HCT116 (cell line): ENCODE results near the gene IFT88. TPM values are rescaled to one million over a fixed set of nuclear protein-coding genes. Genes with fewer than 3 reads are reported as not detected.

Experiments used
- ATAC-seq: fragments of 200-7000 bp; cut with Tn5 transposase; 2 replicates; pipeline ENCODE4 v1.9.1; 2020; ENCODE audit warnings: mild to moderate bottlenecking, moderate library complexity
- BruUV-seq: library from RNA; stranded (reverse); fragments of 400-500 nt; replicated peaks from 2 replicates; lab custom pipeline; 2021; lab: Mats Ljungman, UMichigan
- CTCF ChIA-PET: fragments of 300-600 bp; sonication (Branson Sonifier 250); formaldehyde crosslinking; loops from one replicate; lab custom pipeline; 2021; ENCODE audit warnings: antibody characterized with exemption; lab: Charles Lee
- POLR2A ChIA-PET: fragments of 300-600, 350-600 bp; sonication (Branson Sonifier 250); formaldehyde crosslinking; loops from one replicate; lab custom pipeline; 2021; ENCODE audit warnings: antibody characterized with exemption; lab: Charles Lee
- RAD21 ChIA-PET, 2 experiments: fragments of 300-600 bp; sonication (Branson Sonifier 250); formaldehyde crosslinking; loops; one replicate each; lab custom pipeline; 2023; ENCODE audit warnings: low total read pairs in 2 of 2; ENCODE audit not compliant: uncharacterized antibody in 2 of 2, unreplicated experiment in 2 of 2, low non-redundant PET in 1 of 2; lab: Charles Lee
- DNase-seq: peaks from one replicate; pipeline ENCODE4 v3.0.0-alpha.2; 2010; ENCODE audit warnings: low read depth, low spot score
- H2AFZ ChIP-seq: fragments of 200-600 bp; shearing (Covaris generic), sonication (generic); 2 replicates; pipeline ENCODE4 v1.6.1; 2017; ENCODE audit warnings: low read depth, mixed run types, mixed read lengths, antibody characterized with exemption, low read length; ENCODE audit not compliant: poor library complexity, severe bottlenecking
- H3K27ac ChIP-seq: 2 replicates; pipeline ENCODE4 v1.5.1; 2012; ENCODE audit warnings: low read depth, low read length
- H3K27me3 ChIP-seq: fragments of 200-600 bp; sonication (generic); 2 replicates; pipeline ENCODE4 v1.6.1; 2016; ENCODE audit warnings: mixed run types, low read length, mixed read lengths; ENCODE audit not compliant: insufficient read depth
- H3K36me3 ChIP-seq, 2 experiments: fragments of 200-500 bp in 1 of 2; fragments of 200-600 bp in 1 of 2; sonication (Bioruptor generic) in 1 of 2; sonication (generic) in 1 of 2; 2 replicates each; pipeline versions ENCODE4 v1.5.1 to v1.6.1; 2014 to 2016; ENCODE audit warnings: low read length in 2 of 2, inconsistent platforms in 1 of 2, mixed read lengths in 1 of 2, mixed run types in 1 of 2; ENCODE audit not compliant: insufficient read depth in 2 of 2, control insufficient read depth in 1 of 2
- H3K4me1 ChIP-seq, 2 experiments: fragments of 200-600 bp in 1 of 2; sonication (generic) in 1 of 2; 2 replicates each; pipeline versions ENCODE4 v1.5.1 to v1.6.1; 2012 to 2017; ENCODE audit warnings: low read length in 2 of 2, inconsistent platforms in 1 of 2, mild to moderate bottlenecking in 1 of 2, mixed read lengths in 1 of 2, mixed run types in 1 of 2, moderate library complexity in 1 of 2; ENCODE audit not compliant: insufficient read depth in 2 of 2, control insufficient read depth in 1 of 2
- H3K4me2 ChIP-seq: fragments of 200-600 bp; sonication (generic); 2 replicates; pipeline ENCODE4 v1.6.1; 2017; ENCODE audit warnings: mixed run types, low read length, mixed read lengths
- H3K4me3 ChIP-seq, 2 experiments: fragments of 200-600 bp in 1 of 2; sonication (generic) in 1 of 2; replicated peaks in 1 of 2; 2 replicates each; pipeline ENCODE4 v1.5.1; 2011 to 2016; ENCODE audit warnings: low read length in 2 of 2, control low read depth in 1 of 2, low read depth in 1 of 2, mild to moderate bottlenecking in 1 of 2, mixed read lengths in 1 of 2, mixed run types in 1 of 2
- H3K79me2 ChIP-seq: fragments of 200-600 bp; sonication (generic); 2 replicates; pipeline ENCODE4 v1.6.1; 2017; ENCODE audit warnings: mild to moderate bottlenecking, mixed run types, low read length, moderate library complexity, mixed read lengths; ENCODE audit not compliant: insufficient read depth
- H3K9ac ChIP-seq: fragments of 200-600 bp; sonication (generic); 2 replicates; pipeline ENCODE4 v1.6.1; 2016; ENCODE audit warnings: low read length, mixed read lengths
- H3K9me2 ChIP-seq: fragments of 200-600 bp; sonication (generic), shearing (Covaris generic); 2 replicates; pipeline ENCODE4 v1.6.1; 2017; ENCODE audit warnings: mixed run types, mild to moderate bottlenecking, moderate library complexity; ENCODE audit not compliant: insufficient read depth
- H3K9me3 ChIP-seq, 2 experiments: fragments of 200-500 bp in 1 of 2; fragments of 200-600 bp in 1 of 2; sonication (Bioruptor generic) in 1 of 2; sonication (generic) in 1 of 2; 2 replicates each; pipeline ENCODE4 v1.6.1; 2014 to 2017; ENCODE audit warnings: low read length in 2 of 2, mixed read lengths in 2 of 2, inconsistent platforms in 1 of 2, low read depth in 1 of 2, mild to moderate bottlenecking in 1 of 2, mixed run types in 1 of 2, moderate library complexity in 1 of 2; ENCODE audit not compliant: control insufficient read depth in 1 of 2, insufficient read depth in 1 of 2
- H4K20me1 ChIP-seq: fragments of 200-600 bp; sonication (generic), shearing (Covaris generic); 2 replicates; pipeline ENCODE4 v1.6.1; 2017; ENCODE audit warnings: mixed run types, mild to moderate bottlenecking, moderate library complexity; ENCODE audit not compliant: insufficient read depth
- ATF3 ChIP-seq: IDR thresholded peaks from 2 replicates; pipeline ENCODE4 v1.6.1; 2012
- CBX3 ChIP-seq: IDR thresholded peaks from 2 replicates; pipeline ENCODE4 v1.6.1; 2012; ENCODE audit warnings: low read depth
- ELF1 ChIP-seq: IDR thresholded peaks from 2 replicates; pipeline ENCODE4 v1.6.1; 2012; ENCODE audit warnings: low read depth, borderline replicate concordance
- EZH2 ChIP-seq: fragments of 200-600 bp; sonication (generic); IDR thresholded peaks from 2 replicates; pipeline ENCODE4 v1.6.1; 2017; ENCODE audit warnings: antibody characterized with exemption, mixed run types
- EZH2phosphoT487 ChIP-seq: fragments of 200-600 bp; IDR thresholded peaks from 2 replicates; pipeline ENCODE4 v1.6.1; 2018; ENCODE audit warnings: antibody characterized with exemption, borderline replicate concordance
- FOSL1 ChIP-seq: IDR thresholded peaks from 2 replicates; pipeline ENCODE4 v1.6.1; 2012; ENCODE audit warnings: low read depth
- RAD21 ChIP-seq: IDR thresholded peaks from 2 replicates; pipeline ENCODE4 v1.6.1; 2012; ENCODE audit warnings: low read depth, mild to moderate bottlenecking
- SIN3A ChIP-seq: IDR thresholded peaks from 2 replicates; pipeline ENCODE4 v1.6.1; 2012; ENCODE audit warnings: low read depth
- YY1 ChIP-seq: IDR thresholded peaks from 2 replicates; pipeline ENCODE4 v1.6.1; 2011; ENCODE audit warnings: low read length, low read depth, moderate library complexity, mild to moderate bottlenecking; ENCODE audit not compliant: insufficient replicate concordance; ENCODE audit errors: extremely low read depth
- ZFX ChIP-seq: fragments of 450-650 bp; IDR thresholded peaks from 2 replicates; pipeline ENCODE4 v1.6.1; 2017
- intact Hi-C: fragments of 100-400 bp; cut with micrococcal nuclease; formaldehyde crosslinking; loops from 2 replicates; pipeline ENCODE4 v1.10.0; 2022
- total RNA-seq: library from RNA; stranded (reverse); gene quantifications from one replicate; pipeline ENCODE4 v1.2.1, GENCODE V29; 2021; ENCODE audit not compliant: unreplicated experiment
- TF ChIP-seq, protein P1 (sequence below), 3 experiments: fragments of 200-600 bp in 1 of 3; sonication (generic) in 1 of 3; IDR thresholded peaks in 2 of 3; conservative IDR thresholded peaks in 1 of 3; 2 replicates each; pipeline ENCODE4 v1.5.1; 2012 to 2017; ENCODE audit warnings: low read depth in 2 of 3, low read length in 2 of 3, antibody characterized with exemption in 1 of 3, borderline replicate concordance in 1 of 3, control low read depth in 1 of 3, mild to moderate bottlenecking in 1 of 3, mixed read lengths in 1 of 3, mixed run types in 1 of 3, moderate library complexity in 1 of 3; ENCODE audit not compliant: insufficient read depth in 1 of 3
- TF ChIP-seq, protein P2 (sequence below): IDR thresholded peaks from 2 replicates; pipeline ENCODE4 v1.6.1; 2011; ENCODE audit warnings: mild to moderate bottlenecking, low read length, moderate library complexity; ENCODE audit not compliant: insufficient replicate concordance; ENCODE audit errors: extremely low read depth
- TF ChIP-seq, protein P3 (sequence below): IDR thresholded peaks from 2 replicates; pipeline ENCODE4 v1.6.1; 2012; ENCODE audit warnings: low read depth

IFT88 gene
- total RNA-seq, 1 experiment from 2014 or later = 13.1 TPM

DNA sequence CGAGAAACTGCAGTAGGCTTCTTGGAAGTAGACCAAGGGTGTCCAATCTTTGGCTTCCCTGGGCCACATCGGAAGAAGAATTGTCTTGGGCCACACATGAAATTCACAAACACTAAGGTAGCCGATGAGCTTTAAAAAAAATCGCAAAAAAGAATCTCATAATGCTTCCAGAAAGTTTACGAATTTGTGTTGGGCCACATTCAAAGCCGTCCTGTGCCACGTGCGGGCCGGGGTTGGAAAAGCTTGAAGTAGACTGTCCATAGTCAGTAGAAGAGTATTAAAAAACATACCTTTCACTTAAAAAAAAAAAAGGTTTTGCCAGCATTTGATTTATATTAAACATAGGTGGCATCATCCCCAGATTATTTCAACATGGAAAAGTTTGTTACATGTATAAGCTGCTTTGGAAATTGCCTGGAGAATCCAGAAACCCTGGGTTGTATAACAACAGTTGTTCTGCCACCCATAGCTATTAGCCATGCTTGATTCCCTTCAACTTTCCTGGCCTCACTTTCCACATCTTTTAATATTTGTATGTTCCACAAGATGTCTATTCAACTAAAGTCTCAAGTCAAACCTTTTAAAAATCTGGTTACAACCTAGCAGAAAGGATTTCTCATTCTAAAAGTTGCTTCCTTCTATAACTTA lies 1.0 kb downstream of the IFT88 start:
- no peak for ATAC-seq
- Histone ChIP-seq H3K4me1 (peaks cover 5 to 25% of the 10 kb centered on the region in 2 experiments; a peak in 3 of 4 replicates), H3K36me3 (no peaks in the 10 kb centered on the region), H3K27me3 (no peaks in the 10 kb centered on the region), H3K9ac (peak overlapping the region; percentile 73), H3K9me3 (peaks cover 0 to 17% of the 10 kb centered on the region in 2 experiments; a peak in 1 of 4 replicates), H3K27ac (peak overlapping the region; percentile 99), H4K20me1 (no peaks in the 10 kb centered on the region), H3K4me2 (peak overlapping the region; percentile 89), H2AFZ (no peak overlapping the region), H3K79me2 (peaks cover 9% of the 10 kb centered on the region), H3K9me2 (no peaks in the 10 kb centered on the region), H3K4me3 (peak overlapping the region; percentile 66 to 77)
- CTCF ChIA-PET = no interaction called here
- BruUV-seq = TSS peak; percentile 76
- DNase-seq = no peak
- RAD21 ChIA-PET = no interaction called here
- POLR2A ChIA-PET = no interaction called here
- TF ChIP-seq ZFX (no peak), ELF1 (no peak), EZH2phosphoT487 (no peak), SIN3A (no peak), ATF3 (no peak), CBX3 (no peak), RAD21 (no peak), EZH2 (no peak), YY1 (no peak), FOSL1 (no peak)
- TF ChIP-seq, protein P1, sequence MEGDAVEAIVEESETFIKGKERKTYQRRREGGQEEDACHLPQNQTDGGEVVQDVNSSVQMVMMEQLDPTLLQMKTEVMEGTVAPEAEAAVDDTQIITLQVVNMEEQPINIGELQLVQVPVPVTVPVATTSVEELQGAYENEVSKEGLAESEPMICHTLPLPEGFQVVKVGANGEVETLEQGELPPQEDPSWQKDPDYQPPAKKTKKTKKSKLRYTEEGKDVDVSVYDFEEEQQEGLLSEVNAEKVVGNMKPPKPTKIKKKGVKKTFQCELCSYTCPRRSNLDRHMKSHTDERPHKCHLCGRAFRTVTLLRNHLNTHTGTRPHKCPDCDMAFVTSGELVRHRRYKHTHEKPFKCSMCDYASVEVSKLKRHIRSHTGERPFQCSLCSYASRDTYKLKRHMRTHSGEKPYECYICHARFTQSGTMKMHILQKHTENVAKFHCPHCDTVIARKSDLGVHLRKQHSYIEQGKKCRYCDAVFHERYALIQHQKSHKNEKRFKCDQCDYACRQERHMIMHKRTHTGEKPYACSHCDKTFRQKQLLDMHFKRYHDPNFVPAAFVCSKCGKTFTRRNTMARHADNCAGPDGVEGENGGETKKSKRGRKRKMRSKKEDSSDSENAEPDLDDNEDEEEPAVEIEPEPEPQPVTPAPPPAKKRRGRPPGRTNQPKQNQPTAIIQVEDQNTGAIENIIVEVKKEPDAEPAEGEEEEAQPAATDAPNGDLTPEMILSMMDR (IDR thresholded peaks at IDR 0.05 in 2 of 3, conservative IDR thresholded peaks at IDR 0.05 in 1 of 3; ENCODE audit: borderline replicate concordance in 1 of 3, insufficient read depth in 1 of 3, low read depth in 2 of 3, low read length in 2 of 3) = no peak
- TF ChIP-seq, protein P2, sequence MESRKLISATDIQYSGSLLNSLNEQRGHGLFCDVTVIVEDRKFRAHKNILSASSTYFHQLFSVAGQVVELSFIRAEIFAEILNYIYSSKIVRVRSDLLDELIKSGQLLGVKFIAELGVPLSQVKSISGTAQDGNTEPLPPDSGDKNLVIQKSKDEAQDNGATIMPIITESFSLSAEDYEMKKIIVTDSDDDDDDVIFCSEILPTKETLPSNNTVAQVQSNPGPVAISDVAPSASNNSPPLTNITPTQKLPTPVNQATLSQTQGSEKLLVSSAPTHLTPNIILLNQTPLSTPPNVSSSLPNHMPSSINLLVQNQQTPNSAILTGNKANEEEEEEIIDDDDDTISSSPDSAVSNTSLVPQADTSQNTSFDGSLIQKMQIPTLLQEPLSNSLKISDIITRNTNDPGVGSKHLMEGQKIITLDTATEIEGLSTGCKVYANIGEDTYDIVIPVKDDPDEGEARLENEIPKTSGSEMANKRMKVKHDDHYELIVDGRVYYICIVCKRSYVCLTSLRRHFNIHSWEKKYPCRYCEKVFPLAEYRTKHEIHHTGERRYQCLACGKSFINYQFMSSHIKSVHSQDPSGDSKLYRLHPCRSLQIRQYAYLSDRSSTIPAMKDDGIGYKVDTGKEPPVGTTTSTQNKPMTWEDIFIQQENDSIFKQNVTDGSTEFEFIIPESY = no peak
- TF ChIP-seq, protein P3, sequence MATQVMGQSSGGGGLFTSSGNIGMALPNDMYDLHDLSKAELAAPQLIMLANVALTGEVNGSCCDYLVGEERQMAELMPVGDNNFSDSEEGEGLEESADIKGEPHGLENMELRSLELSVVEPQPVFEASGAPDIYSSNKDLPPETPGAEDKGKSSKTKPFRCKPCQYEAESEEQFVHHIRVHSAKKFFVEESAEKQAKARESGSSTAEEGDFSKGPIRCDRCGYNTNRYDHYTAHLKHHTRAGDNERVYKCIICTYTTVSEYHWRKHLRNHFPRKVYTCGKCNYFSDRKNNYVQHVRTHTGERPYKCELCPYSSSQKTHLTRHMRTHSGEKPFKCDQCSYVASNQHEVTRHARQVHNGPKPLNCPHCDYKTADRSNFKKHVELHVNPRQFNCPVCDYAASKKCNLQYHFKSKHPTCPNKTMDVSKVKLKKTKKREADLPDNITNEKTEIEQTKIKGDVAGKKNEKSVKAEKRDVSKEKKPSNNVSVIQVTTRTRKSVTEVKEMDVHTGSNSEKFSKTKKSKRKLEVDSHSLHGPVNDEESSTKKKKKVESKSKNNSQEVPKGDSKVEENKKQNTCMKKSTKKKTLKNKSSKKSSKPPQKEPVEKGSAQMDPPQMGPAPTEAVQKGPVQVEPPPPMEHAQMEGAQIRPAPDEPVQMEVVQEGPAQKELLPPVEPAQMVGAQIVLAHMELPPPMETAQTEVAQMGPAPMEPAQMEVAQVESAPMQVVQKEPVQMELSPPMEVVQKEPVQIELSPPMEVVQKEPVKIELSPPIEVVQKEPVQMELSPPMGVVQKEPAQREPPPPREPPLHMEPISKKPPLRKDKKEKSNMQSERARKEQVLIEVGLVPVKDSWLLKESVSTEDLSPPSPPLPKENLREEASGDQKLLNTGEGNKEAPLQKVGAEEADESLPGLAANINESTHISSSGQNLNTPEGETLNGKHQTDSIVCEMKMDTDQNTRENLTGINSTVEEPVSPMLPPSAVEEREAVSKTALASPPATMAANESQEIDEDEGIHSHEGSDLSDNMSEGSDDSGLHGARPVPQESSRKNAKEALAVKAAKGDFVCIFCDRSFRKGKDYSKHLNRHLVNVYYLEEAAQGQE = no peak
- intact Hi-C loops = loop anchor here (2.0 kb wide), 1 partner anchor 43 kb away; the partner anchor contains the start of gene CRYL1
